Kasumi-1 (cell line): Measurements from ENCODE around the gene CHD5.

ENCODE experiments used
- DNase-seq, 2 experiments: peaks; one replicate each; lab custom pipeline; 2025; lab: John Stamatoyannopoulos, UW

Gene CHD5

GRCh38 chr1:6202256-6202655 lies 22.1 kb upstream of the CHD5 start:
- no peak for DNase-seq

- DNase-seq, result peak; percentile 30 to 39
Measured at GRCh38 chr1:6200188-6200809, 20.2 kb upstream of the CHD5 start.

- peak; percentile 99 to 100 for DNase-seq
Measured at GRCh38 chr1:6199298-6200187, 19.4 kb upstream of the CHD5 start, which contains the start of gene RPL22. TSS of gene RPL22 (minus strand) at chr1:6199595. CDS start at chr1:6199573, 22 bp downstream.

- DNase-seq, result peak in 1 of 2 experiments; percentile 10
Measured at GRCh38 chr1:6198646-6199297, 18.7 kb upstream of the CHD5 start.

- no peak for DNase-seq
Measured at GRCh38 chr1:6197746-6198427, 17.8 kb upstream of the CHD5 start.

- no peak for DNase-seq
Measured at GRCh38 chr1:6191968-6192367, 11.8 kb upstream of the CHD5 start.

- no peak for DNase-seq
Measured at GRCh38 chr1:6188466-6188865, 8.3 kb upstream of the CHD5 start.

GRCh38 chr1:6185635-6186382 lies 5.7 kb upstream of the CHD5 start:
- DNase-seq, result peak; percentile 50 to 66

GRCh38 chr1:6185151-6185550 lies 5.0 kb upstream of the CHD5 start:
- DNase-seq, result no peak

GRCh38 chr1:6184083-6184783 lies 4.1 kb upstream of the CHD5 start:
- no peak for DNase-seq

GRCh38 chr1:6183520-6183989 lies 3.4 kb upstream of the CHD5 start:
- DNase-seq, result no peak

GRCh38 chr1:6181347-6181770 lies 1.2 kb upstream of the CHD5 start:
- no peak for DNase-seq

GRCh38 chr1:6180707-6181311 lies 688 bp upstream of the CHD5 start:
- DNase-seq, result no peak

- no peak for DNase-seq
Measured at GRCh38 chr1:6179564-6180175, 451 bp downstream of the CHD5 start.

GRCh38 chr1:6178751-6179563 lies 1.2 kb downstream of the CHD5 start:
- DNase-seq, result no peak

- no peak for DNase-seq
Measured at GRCh38 chr1:6177681-6178380, 2.3 kb downstream of the CHD5 start.

- no peak for DNase-seq
Measured at GRCh38 chr1:6176779-6177178, 3.3 kb downstream of the CHD5 start.

GRCh38 chr1:6175411-6175828 lies 4.7 kb downstream of the CHD5 start:
- DNase-seq, result no peak
